GM19239 (cell line): ENCODE data around the gene TEX22.

ENCODE experiments used
- DNase-seq: peaks from one replicate; pipeline ENCODE4 v3.0.0; 2011; ENCODE audit warnings: low spot score; ENCODE audit not compliant: insufficient read length
- FAIRE-seq: peaks from 2 replicates; lab custom pipeline; 2011; peaks lifted over from hg19 to GRCh38; lab: Jason Lieb, UNC

The TEX22 gene

DNA sequence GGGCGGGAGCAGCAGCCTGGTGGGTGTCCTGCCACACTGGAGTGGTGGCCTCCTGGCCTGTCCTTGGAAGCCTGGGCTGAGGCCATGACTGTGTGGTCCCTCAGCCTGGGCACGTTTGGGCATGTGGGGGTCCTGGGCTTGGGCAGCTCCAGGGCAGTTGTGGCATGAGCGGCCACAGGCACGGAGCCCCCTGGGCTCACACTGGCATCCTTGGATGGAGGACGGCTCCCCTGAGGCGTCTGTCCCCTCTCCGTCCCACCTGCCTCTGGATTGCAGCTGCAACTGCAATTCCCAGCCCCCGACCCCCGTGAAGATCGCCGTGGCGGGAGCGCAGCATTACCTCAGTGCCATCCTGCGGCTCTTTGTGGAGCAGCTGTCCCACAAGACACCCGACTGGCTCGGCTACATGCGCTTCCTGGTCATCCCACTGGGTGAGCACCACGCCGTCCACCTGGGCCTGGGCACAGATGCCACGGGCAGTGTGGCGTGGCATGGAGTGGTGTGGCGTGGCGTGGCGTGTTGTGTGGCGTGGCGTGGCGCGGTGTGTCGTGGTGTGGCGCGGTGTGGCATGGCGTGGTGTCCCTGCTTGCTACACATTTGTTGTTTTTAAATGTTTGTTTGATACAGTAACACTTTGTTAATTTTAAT lies 15.1 kb upstream of the TEX22 start:
- no peak for FAIRE-seq
- no peak for DNase-seq

DNA sequence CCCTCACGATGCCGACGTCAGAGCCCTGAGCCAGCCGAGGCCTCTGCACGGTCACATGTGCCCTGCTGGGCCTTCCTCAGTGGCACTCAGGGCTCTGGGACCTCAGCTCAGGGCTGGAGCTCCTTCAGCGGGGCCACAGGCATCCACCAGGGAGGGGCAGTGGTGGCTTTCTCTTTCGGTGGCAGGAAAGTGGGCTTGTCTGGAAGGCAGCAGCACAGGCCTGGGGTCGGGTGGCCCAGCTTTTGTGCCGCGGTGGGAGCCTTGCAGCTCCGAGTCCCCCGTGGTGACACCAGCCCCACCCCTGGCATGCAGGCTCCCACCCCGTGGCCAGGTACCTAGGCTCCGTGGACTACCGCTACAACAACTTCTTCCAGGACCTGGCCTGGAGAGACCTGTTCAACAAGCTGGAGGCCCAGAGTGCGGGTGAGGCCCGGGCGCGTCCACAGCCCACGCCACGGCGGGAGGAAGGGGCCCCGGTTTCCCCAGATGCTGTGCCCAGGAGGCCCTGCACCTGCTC lies 14.2 kb upstream of the TEX22 start:
- DNase-seq (no peak), FAIRE-seq (no peak)

DNA sequence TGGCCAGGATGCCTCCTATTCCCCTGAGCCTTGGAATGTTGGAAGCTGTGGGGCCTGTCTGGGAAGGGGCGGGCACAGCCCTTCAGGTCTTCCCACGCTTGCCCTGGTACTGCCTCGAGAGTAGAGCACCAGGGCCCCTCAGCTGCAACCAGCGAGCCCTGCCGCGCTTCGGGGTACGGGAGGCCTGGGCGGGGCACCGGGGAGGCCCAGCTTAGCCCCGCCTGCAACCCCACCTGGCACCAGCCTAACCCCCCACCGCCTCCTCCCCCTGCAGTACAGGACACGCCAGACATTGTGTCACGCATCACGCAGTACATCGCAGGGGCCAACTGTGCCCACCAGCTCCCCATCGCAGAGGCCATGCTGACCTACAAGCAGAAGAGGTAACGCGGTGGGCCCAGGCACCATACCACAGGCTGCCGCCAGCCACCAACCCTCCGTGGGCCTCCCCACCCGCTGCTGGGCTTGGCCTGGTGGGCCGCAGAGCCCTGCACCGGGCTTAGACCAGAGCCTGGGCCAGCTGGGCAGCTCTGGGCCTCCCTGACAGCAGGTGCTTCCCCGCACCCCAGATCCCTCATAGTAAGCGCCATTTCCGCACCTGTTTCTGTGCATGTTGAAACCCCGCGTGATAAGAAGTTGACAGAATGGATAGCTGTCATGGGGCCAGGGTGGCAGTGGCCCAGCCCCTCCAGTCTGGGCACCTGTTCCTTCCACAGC lies 13.6 kb upstream of the TEX22 start:
- DNase-seq (no peak), FAIRE-seq (no peak)

DNA sequence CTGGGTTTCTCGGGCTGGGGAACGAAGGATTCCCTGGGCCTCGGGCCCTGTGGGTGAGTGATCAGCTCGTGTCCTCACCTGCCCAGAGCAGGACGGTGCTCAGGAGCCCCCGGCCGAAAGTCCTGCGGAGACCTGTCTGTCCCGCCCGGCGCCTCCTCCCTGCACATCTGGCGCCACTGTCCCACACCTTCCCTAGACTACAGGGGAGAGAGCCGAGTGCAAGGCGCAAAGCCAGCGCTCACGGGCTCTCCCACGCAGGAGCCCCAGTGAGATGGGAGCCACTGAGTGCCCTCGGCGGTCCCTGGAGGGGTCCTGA lies 13.1 kb upstream of the TEX22 start:
- DNase-seq (no peak), FAIRE-seq (no peak)

DNA sequence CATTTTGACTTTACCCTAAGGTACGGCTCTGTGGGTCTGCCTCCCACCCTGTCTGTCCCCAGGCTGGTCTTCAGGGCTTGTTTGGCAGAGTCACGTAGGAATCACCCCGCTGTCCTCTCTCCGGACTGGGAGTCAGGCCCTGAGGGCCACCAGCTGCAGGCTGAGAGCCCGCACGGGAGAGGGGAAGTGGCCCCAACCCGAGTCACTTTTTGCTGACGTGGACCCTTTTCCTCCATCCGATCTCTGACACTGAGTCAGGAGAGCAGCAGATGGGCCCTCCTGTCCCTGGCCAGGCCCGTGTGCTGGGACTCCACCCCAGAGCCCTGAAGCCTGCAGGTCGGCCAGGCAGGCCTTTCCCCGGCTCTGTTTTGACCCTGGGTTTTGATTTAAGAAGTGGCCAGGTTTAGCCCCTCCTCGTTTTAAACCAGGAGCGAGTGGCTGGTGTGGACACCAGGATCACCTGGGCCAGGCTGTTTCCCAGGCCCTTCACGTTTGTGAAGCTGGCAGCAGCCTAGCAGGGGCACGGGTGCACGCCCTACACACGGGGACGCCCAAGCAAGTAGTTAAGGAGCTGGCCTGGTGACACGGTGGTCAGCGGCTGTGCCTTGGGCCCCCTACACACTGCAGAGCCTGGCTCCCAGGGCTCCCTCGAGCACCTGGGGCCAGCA lies 12.5 kb upstream of the TEX22 start:
- DNase-seq (no peak), FAIRE-seq (no peak)

DNA sequence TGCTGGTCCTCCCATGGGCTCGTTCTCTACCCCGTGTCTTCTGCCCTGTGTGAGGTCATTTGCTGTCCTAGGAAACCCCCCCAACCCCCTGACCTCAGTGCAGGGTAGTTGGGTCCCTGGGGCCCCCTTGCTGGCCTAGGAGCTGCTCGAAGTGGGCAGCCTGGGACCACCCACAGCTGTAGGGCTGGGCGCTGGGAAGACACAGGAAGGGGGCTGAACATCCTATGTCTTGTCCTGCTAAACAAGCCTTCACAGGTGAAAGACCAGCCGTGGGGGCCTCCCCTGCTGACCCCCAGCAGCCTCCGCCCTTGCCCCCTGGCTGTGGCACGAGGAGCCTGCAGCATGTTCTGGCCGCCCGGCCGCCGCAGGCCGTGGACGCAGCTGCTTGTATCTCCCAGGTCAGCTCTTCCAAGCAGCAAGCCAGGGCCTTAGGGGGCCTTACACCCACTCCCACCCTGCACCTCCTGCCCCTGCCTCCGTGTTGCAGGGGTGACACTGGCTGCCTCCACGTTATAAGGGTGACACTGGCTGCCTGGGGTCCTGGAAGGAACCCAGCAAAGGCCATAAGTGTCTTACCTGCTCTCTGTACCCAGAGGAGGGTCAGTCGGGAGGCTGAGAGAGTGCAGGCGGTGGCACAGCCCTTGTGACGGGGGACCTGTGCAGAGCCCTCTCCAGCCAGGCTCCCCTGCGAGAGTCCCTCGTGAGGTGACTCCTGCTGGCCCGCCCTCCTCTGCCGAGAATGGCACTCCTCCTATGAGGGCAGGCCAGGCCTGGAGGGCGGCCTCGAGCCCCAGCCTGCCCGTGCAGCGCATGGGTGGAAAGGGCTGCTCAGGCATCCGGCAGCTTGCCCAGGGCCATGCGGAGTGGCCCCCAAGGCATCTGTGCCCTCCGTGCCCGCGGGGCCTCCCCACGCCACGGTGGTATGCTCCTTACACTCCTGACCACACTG lies 11.5 kb upstream of the TEX22 start:
- no peak for FAIRE-seq
- no peak for DNase-seq

DNA sequence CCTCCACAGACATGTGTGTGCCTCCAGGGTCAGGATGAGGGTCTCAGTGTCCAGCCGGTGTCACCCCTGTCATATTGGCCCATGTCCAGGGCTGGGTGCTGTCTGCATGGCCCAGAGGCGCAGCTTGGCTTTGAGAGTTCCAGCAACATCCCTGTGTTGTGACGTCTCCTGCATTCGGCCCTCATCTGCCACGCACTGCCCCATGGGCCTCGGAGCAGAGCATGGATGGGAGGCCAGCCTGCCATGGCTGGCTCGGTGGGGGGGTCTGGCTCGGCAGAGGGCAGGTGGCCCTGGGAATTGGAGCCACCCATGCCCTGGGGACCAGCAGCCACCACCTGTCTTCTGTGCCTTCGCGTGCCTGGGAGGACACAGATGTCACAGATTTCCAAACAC lies 10.8 kb upstream of the TEX22 start:
- FAIRE-seq (no peak), DNase-seq (no peak)

DNA sequence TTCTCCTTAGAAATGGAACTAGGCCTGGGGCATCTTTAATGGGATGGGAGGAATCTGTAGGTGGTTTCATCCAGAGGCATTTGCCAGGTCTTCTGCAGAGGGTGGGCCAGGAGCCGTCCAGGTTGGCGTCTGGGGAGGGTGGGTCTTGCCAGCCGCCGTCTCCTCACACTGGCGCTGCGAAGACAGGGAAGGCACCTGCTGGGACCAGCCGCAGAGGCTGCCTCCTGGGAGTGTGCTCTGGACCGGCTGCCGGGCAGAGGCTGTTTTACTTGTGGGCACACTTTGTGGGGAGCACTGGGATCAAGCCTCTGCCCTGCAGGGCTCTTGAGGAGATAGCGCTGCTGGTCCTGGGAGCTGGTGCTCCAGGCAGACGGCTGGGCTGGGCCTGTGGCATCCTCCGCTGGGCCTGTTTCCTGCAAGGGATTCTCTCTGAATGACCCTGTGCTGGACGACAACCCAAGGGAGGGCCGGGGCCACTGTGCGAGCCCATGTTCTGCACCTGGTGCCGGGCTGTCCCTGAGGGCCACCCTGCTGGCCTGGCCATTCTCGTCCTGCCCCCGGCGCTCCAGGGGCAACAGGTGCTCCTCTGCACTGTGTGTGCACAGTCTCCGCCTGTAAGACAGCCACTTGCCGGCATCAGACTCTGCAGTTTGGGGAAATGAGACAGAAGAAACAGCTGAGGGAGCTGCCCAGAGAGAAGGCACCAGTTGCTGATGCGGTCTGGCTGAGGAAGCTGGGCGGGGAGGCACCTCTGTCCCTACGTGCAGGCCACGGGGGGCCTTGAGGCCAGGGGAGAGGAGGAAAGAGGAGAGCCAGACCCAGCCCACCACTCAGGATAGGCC lies 10.0 kb upstream of the TEX22 start:
- DNase-seq (no peak), FAIRE-seq (no peak)

DNA sequence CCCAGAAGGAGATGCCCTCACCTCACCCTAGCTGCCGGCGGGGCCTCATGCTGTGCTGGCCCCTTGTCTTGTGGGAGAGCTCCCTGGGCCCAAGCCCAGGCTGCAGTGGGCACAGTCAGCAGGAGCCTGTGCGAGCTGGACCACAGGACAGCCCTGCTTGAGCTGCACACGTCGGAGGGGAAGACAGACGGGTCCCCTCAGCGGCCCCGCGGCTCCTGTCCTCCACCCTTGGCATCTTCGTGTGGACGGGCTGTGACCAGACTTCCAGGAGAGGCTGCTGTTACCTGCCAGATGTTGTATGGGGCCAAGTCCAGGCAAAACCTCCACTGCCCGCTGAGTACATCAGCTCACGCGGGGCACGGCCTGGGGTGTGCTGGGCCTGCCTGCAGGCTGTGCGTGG lies 9.4 kb upstream of the TEX22 start:
- no peak for DNase-seq
- FAIRE-seq = no peak

DNA sequence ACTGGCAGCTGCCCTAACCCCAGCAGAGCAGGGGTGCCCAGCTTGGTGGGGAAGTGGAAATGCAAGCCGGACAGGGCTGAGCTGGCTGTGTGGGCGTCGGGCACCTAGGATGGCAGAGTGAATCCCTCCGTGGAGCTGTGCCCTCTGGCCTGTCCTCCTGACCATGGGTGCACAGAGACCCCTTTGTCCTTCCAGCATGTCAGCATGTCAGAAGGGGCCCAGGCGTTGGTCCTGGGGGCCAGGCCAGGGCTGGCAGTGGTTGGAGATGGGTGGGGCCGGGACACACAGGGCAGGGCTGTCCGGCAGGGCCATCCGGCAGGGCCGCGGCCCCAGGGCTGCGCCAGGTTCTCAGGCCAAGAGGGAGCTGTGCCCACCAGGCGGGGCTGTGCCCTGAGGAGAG lies 8.8 kb upstream of the TEX22 start:
- FAIRE-seq = no peak
- no peak for DNase-seq

DNA sequence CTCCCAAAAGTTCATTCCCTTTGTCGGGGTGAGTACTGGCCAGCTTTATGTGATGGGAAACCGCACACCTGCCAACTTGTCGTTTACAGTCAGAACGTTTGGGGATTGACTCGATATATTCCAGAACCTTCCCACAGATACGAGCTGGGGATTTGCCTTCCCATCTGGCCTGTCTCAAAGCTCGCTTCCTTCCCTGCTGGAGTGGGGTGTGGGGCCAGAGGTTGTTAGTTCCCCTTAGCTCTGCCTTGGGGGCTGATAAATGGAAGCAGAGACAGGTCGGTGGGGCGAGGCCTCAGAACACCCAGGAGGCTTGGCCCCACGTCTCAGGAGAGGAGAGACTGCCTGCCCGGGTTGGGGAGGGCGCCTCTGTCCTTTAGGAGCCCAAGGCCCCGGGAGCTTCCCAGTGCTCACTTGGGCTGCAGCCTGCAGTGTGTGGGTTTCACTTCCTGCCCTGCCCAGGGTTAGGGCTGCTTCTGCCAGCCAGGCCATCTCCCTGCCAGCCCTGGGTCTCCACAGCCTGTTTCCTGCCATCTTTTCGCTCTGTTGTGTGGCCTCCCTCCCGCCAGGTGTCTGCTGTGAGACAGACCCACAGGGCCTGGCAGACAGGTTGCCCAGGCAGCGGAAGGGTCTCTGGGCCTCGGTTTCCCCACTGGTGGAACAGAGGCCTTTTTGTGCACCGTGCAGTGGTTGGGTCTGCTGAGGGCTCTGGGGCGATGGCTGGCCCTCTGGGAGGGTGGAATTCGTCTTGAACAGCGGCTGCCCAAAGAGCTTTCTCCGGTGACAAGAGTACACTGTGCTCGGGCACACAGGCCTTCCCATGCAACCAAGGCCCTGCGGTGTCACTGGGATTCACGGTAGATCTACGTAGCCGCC lies 8.1 kb upstream of the TEX22 start:
- FAIRE-seq = no peak

DNA sequence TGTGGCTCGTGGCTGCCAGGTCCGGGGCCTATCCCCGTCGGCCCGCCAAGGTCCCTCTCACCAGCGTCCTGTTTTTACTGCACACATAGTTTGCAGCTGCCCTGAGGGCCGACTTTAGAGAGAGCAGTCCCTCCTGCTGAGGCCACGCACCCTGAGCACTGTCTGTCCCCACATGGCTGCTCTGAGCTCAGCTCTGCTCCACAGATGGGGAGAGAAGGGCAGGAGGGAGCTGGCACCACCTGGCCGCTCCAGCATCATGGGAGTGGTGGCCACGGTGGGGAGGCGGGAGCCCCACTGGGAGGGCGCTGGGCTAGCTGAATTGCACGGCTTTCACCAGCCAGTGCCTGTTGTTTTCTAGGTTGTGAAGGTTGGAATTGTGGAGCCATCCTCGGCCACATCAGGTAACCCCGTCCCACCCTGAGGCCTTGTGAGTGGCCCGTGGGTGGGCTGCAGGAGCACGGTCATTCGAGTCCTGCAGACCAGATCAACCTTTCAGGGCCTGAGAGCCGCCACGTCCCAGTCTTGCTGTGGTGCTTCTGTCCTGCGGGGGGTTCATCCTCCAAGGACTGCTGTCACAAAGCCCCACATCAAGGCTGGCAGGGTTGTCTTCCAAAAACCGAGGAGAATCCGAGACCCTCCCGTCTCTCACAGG lies 7.4 kb upstream of the TEX22 start:
- DNase-seq = no peak
- FAIRE-seq = no peak

More for the DNA sequence above, 8.1 kb upstream of the TEX22 start:
- DNase-seq = no peak

DNA sequence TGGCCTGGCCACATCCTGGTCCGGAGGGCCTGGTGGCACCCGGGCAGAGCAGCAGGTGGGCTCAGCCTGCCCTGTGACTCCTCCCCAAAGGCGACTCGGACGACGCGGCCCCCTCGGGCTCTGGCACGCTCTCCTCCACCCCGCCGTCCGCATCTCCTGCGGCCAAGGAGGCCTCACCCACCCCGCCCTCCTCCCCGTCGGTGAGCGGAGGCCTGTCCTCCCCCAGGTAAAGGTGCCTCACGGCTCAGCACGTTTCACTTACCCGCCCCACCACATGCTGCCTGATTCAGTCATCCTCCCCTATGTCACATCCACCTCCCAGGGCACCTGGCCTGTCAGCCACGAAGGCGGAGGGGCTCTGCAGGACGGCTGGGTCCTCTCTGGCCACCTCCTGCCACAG lies 6.8 kb upstream of the TEX22 start:
- no peak for FAIRE-seq
- no peak for DNase-seq

DNA sequence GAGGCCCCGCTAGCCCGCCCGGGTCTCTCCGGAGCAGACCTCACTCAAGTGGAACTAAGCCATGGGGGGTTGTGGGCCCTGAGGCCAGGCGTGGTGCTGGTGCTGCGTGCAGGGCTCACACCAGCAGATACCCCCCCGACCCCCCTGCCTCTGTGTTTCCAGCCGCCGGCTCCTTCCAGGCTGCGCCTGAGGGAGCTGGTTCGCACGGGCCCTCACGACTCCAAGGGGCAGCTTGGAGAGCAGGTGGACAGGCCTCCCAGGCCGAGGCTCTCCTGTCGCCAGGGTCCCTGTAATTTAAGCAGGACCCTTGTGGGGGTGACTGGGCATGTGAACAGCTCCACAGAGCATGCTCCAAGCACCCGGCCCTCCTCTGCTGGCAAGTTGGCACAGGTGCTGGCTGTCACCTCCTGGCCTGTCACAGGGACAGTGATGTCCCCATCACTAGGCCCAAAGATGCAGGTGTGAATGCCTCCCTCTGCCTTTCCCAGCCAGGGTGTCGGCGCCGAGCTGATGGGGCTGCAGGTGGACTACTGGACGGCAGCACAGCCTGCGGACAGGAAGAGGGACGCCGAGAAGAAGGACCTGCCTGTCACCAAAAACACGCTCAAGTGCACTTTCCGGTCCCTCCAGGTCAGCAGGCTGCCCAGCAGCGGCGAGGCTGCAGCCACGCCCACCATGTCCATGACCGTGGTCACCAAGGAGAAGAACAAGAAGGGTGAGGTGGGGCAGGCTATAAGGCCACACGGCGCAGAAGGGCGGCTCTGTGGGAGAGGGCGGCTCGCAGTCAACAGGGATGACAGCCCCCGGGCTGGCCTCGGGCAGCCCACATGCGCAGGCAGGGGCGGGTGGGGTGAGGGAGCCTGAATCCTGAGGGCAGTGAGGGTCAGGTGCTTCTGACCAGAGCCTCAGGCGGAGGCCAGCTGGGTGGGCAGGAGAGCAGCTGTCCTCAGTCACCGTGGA lies 5.9 kb upstream of the TEX22 start:
- FAIRE-seq (no peak), DNase-seq (no peak)

DNA sequence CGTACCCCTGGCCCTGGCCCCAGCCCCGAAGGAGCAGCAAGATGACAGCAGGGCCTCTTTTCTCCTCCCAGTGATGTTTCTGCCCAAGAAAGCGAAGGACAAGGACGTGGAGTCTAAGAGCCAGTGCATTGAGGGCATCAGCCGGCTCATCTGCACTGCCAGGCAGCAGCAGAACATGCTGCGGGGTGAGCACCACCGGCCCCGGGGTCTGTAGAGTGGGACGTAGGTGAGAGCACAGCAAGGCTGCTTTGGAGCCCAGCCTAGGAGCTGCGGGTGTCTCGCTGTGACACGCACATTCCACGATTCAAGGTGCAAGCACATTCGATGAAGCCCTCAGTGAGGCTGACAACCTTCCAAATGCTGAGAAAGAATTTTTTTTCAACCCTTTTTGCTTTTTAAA lies 5.2 kb upstream of the TEX22 start:
- no peak for DNase-seq
- FAIRE-seq = no peak

DNA sequence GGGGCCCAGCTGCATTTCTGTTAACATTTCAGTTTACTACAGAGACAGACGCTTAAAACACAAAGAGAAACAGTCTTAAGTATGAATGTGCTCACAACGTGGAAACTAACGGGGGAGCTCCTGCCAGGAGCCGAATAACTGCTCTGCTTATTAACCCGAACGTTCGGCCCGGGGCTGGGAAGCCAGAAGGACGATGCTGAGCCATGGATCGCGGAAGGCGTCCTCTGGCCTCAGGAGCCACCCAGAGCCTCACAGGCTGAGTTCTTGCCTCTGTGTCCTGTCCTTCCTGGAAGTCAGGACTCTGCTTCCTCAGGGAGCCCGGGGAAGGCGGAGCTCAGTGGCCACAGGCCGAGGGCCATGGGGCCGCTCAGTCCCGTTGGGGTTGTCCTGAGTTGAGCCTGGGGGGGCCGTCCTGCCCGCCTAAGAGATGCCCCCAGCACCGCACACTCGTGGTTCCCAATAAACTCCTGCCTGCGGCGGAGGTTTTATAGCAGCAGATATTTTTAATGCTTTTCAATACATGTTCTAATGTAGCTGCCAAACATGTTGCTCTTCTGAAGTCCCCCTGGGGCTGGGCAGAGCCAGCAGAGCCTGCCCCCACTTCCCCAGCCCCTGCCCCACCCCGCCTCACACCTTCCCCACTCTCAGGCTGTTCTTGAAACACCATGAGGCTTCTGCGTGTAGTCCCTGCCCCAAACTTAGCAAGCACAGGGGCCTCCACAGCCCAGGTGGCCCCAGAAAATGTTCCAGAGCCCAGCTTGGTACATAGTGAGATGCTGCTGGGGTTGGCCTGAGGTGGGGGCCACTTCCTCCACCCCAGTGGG lies 3.4 kb upstream of the TEX22 start:
- no peak for FAIRE-seq
- DNase-seq = no peak
